DOHH2 (cell line): ENCODE results near the gene TDO2.

Experiments used
- CTCF ChIP-seq: fragments of 200-600 bp; sonication (generic); IDR thresholded peaks from one replicate; pipeline ENCODE4 v1.5.1; 2014; ENCODE audit warnings: antibody characterized with exemption, mild to moderate bottlenecking, low read depth, low read length; ENCODE audit not compliant: poor library complexity, severe bottlenecking
- EZH2phosphoT487 ChIP-seq: fragments of 200-600 bp; sonication (generic); IDR thresholded peaks from 2 replicates; pipeline ENCODE4 v1.6.1; 2017; ENCODE audit warnings: borderline replicate concordance, mild to moderate bottlenecking, antibody characterized with exemption, low read length, moderate library complexity, mixed read lengths

- TF ChIP-seq CTCF, result no peak
- TF ChIP-seq EZH2phosphoT487, result no peak
Observed at GRCh38 chr4:155943605-155944291, 40.3 kb downstream of the TDO2 start.
